ENCODE results near the gene EXOC2. TPM values are rescaled to one million over a fixed set of nuclear protein-coding genes. Genes with fewer than 3 reads are reported as not detected.

The EXOC2 gene
- total RNA-seq, 1 donor from 2014 or later: 29.8 TPM

GRCh38 chr6:452301-453067 is 240.5 kb downstream of the EXOC2 start:
- Mint-ChIP-seq H3K9me3 (no peaks in the 10 kb centered on the region), H3K36me3 (ENCODE audit: low read depth) (no peaks in the 10 kb centered on the region), H3K4me1 (peaks cover 6% of the 10 kb centered on the region), H3K27me3 (no peaks in the 10 kb centered on the region), H3K4me3 (no peak overlapping the region), H3K27ac (no peak overlapping the region)
- intact Hi-C loops (cut with micrococcal nuclease): no loop called here
- no peak for DNase-seq
- ChIA-PET CTCF (no interaction called here), POLR2A (no interaction called here)
- no peak for TF ChIP-seq CTCF (IDR thresholded peaks at IDR 0.05)
- ATAC-seq (ENCODE audit: low read depth): no peak

- Mint-ChIP-seq H3K4me3 (no peak overlapping the region), H3K27me3 (no peaks in the 10 kb centered on the region), H3K4me1 (peaks cover 8% of the 10 kb centered on the region), H3K27ac (no peak overlapping the region), H3K36me3 (ENCODE audit: low read depth) (no peaks in the 10 kb centered on the region), H3K9me3 (no peaks in the 10 kb centered on the region)
- ChIA-PET POLR2A (no interaction called here), CTCF (no interaction called here)
- TF ChIP-seq CTCF (IDR thresholded peaks at IDR 0.05): no peak
- ATAC-seq (ENCODE audit: low read depth) (no peak), DNase-seq (no peak)
- intact Hi-C loops (cut with micrococcal nuclease): no loop called here
Measured at GRCh38 chr6:451847-452246, 241.1 kb downstream of the EXOC2 start.

DNA sequence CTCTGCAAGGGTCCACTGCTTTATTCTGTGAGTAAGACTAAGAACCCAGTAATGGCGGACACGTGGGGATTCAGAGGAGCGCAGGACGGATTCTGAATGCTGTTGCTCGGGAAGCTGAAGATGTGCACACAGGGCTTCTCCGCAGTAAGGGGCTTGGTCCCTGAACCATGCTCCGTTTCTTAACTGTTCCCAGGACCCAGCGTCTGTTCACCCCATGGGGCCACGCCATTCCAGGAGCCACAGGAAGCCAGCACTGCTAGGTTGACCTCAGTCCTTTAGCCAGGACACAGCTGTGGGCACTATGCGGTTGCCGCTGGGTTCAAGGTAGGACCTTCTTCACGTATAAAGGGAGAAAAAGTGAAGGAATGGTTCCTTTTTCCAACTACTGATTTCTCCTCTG is 241.6 kb downstream of the EXOC2 start:
- DNase-seq (no peak), ATAC-seq (ENCODE audit: low read depth) (no peak)
- ChIA-PET CTCF (no interaction called here), POLR2A (interaction anchor here (0.7 kb wide), 1 partner anchor 60 kb away, joined by 6 read pairs; the partner anchor contains the start of gene IRF4)
- Mint-ChIP-seq H3K4me3 (no peak overlapping the region), H3K36me3 (ENCODE audit: low read depth) (no peaks in the 10 kb centered on the region), H3K27ac (no peak overlapping the region), H3K4me1 (peaks cover 12% of the 10 kb centered on the region), H3K9me3 (no peaks in the 10 kb centered on the region), H3K27me3 (no peaks in the 10 kb centered on the region)
- intact Hi-C loops (cut with micrococcal nuclease): no loop called here
- no peak for TF ChIP-seq CTCF (IDR thresholded peaks at IDR 0.05)

GRCh38 chr6:449486-450419 is 243.2 kb downstream of the EXOC2 start:
- POLR2A ChIA-PET: interaction anchor here (0.7 kb wide), 1 partner anchor 11 kb away, joined by 3 read pairs; no protein-coding TSS in a partner anchor
- intact Hi-C loops (cut with micrococcal nuclease): loop anchor here (2.0 kb wide), 1 partner anchor 21 kb away; no protein-coding TSS in a partner anchor
- no peak for TF ChIP-seq CTCF (IDR thresholded peaks at IDR 0.05)
- CTCF ChIA-PET: no interaction called here
- no peak for ATAC-seq (ENCODE audit: low read depth)
- Mint-ChIP-seq H3K27ac (no peak overlapping the region), H3K36me3 (ENCODE audit: low read depth) (no peaks in the 10 kb centered on the region), H3K9me3 (no peaks in the 10 kb centered on the region), H3K4me1 (peaks cover 14% of the 10 kb centered on the region), H3K4me3 (no peak overlapping the region), H3K27me3 (no peaks in the 10 kb centered on the region)
- no peak for DNase-seq

DNA sequence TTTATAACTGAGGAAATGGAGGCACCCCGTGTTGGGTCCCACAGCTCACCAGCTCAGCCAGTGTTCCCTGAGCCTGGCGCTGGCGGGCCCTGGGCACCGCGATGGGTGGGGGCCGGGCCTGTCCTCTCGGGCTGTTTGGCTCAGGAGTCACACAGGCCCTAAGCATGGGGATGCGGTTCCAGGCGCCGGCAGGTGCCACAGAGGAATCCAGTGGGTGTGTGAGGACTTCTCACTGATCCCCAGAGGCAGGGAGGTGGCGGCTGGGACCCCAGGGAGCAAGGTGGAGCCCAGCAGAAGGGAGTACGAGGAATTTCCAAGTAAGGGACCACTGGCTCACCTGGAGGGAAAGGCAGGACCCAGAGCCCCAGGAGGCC is 243.9 kb downstream of the EXOC2 start:
- Mint-ChIP-seq H3K9me3 (no peaks in the 10 kb centered on the region), H3K4me3 (no peak overlapping the region), H3K4me1 (peaks cover 14% of the 10 kb centered on the region), H3K27me3 (no peaks in the 10 kb centered on the region), H3K36me3 (ENCODE audit: low read depth) (no peaks in the 10 kb centered on the region), H3K27ac (no peak overlapping the region)
- no peak for DNase-seq
- intact Hi-C loops (cut with micrococcal nuclease): loop anchor here (2.0 kb wide), 1 partner anchor 22 kb away; no protein-coding TSS in a partner anchor
- ATAC-seq (ENCODE audit: low read depth): no peak
- POLR2A ChIA-PET: no interaction called here
- TF ChIP-seq CTCF (IDR thresholded peaks at IDR 0.05): no peak
- CTCF ChIA-PET: no interaction called here
